Activated CD8-positive, alpha-beta T cell treated with anti-CD3 and anti-CD28 coated beads for 36 hours (primary cell): ENCODE measurements around the gene PIK3C2A. TPM values are rescaled to one million over a fixed set of nuclear protein-coding genes. Genes with fewer than 3 reads are reported as not detected.

Experiments
- ATAC-seq: fragments of 200-7000 bp; cut with Tn5 transposase; one replicate; pipeline ENCODE4 v1.10.0; 2021; ENCODE audit warnings: mild to moderate bottlenecking, moderate library complexity
- CTCF ChIA-PET: fragments of 350-600 bp; sonication (Branson Sonifier 250); formaldehyde crosslinking; loops from one replicate; lab custom pipeline; 2021; ENCODE audit warnings: antibody characterized with exemption; lab: Charles Lee
- POLR2A ChIA-PET: fragments of 350-600 bp; sonication (Branson Sonifier 250); formaldehyde crosslinking; loops from one replicate; lab custom pipeline; 2021; ENCODE audit warnings: antibody characterized with exemption; lab: Charles Lee
- DNase-seq: peaks from one replicate; pipeline ENCODE4 v3.0.0-alpha.2; 2020
- H3K27ac Mint-ChIP-seq: one replicate; pipeline ENCODE4 v1.8.0; 2021; ENCODE audit warnings: mild to moderate bottlenecking, mixed read lengths
- H3K27me3 Mint-ChIP-seq: one replicate; pipeline ENCODE4 v1.8.0; 2021; ENCODE audit warnings: mixed read lengths
- H3K36me3 Mint-ChIP-seq: one replicate; pipeline ENCODE4 v1.8.0; 2021; ENCODE audit warnings: low read depth, mixed read lengths
- H3K4me1 Mint-ChIP-seq: one replicate; pipeline ENCODE4 v1.8.0; 2021; ENCODE audit warnings: low read depth, mixed read lengths
- H3K4me3 Mint-ChIP-seq: one replicate; pipeline ENCODE4 v1.8.0; 2021; ENCODE audit warnings: mild to moderate bottlenecking, moderate library complexity, mixed read lengths
- H3K9me3 Mint-ChIP-seq: one replicate; pipeline ENCODE4 v1.8.0; 2021; ENCODE audit warnings: mixed read lengths
- intact Hi-C: fragments of 100-400 bp; cut with micrococcal nuclease; formaldehyde crosslinking; loops from one replicate; pipeline ENCODE4 v1.10.0; 2022
- total RNA-seq, 2 experiments: library from RNA; stranded (reverse); gene quantifications; one replicate each; pipeline ENCODE4 v1.2.3, GENCODE V29; 2021
- TF ChIP-seq, protein P1 (sequence below): fragments of 200-600 bp; IDR thresholded peaks from one replicate; pipeline ENCODE4 v1.8.0; 2022; ENCODE audit warnings: antibody characterized with exemption, mild to moderate bottlenecking

The PIK3C2A gene
- total RNA-seq, 2 experiments from 2014 or later = 24.1 to 29.3 TPM

DNA sequence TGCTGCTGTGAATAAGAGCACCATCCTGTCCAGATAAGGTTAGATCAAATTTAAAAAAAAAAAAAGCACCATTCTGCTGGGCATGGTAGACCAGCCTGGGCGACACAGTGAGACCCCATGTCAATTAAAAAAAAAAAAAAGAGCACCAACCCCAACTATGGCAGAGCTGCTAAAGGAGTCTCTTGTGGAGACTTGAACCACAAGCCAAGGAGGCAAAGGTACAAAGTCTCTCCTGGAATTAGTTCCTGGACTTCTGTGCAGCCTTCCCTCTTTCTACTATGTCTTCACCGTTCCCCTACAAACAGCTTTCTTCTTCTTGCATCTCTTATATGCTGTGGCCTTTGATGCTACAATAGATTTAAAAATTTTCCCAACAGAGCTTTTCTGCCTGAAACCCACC is 1.3 kb downstream of the PIK3C2A start:
- ChIA-PET CTCF (interaction anchor here (0.6 to 0.7 kb wide), 2 partner anchors 128 to 178 kb away, joined by 3 read pairs; no protein-coding TSS in a partner anchor), POLR2A (interaction anchor here (1.9 to 2.0 kb wide), 2 partner anchors 9 to 70 kb away, joined by 5 to 12 read pairs; partner anchors contain the start of gene NUCB2)
- no peaks in the 10 kb centered on the region for H3K27me3 Mint-ChIP-seq
- no peak for DNase-seq
- peaks cover 46% of the 10 kb centered on the region for H3K4me1 Mint-ChIP-seq
- ATAC-seq = no peak
- H3K27ac Mint-ChIP-seq = peak overlapping the region; percentile 28
- H3K9me3 Mint-ChIP-seq = no peaks in the 10 kb centered on the region
- peak overlapping the region; percentile 82 for H3K4me3 Mint-ChIP-seq
- peaks cover 9% of the 10 kb centered on the region for H3K36me3 Mint-ChIP-seq
- TF ChIP-seq, protein P1, sequence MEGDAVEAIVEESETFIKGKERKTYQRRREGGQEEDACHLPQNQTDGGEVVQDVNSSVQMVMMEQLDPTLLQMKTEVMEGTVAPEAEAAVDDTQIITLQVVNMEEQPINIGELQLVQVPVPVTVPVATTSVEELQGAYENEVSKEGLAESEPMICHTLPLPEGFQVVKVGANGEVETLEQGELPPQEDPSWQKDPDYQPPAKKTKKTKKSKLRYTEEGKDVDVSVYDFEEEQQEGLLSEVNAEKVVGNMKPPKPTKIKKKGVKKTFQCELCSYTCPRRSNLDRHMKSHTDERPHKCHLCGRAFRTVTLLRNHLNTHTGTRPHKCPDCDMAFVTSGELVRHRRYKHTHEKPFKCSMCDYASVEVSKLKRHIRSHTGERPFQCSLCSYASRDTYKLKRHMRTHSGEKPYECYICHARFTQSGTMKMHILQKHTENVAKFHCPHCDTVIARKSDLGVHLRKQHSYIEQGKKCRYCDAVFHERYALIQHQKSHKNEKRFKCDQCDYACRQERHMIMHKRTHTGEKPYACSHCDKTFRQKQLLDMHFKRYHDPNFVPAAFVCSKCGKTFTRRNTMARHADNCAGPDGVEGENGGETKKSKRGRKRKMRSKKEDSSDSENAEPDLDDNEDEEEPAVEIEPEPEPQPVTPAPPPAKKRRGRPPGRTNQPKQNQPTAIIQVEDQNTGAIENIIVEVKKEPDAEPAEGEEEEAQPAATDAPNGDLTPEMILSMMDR = no peak
- intact Hi-C loops = loop anchor here (10.0 kb wide), 1 partner anchor 122 kb away; no protein-coding TSS in a partner anchor

DNA sequence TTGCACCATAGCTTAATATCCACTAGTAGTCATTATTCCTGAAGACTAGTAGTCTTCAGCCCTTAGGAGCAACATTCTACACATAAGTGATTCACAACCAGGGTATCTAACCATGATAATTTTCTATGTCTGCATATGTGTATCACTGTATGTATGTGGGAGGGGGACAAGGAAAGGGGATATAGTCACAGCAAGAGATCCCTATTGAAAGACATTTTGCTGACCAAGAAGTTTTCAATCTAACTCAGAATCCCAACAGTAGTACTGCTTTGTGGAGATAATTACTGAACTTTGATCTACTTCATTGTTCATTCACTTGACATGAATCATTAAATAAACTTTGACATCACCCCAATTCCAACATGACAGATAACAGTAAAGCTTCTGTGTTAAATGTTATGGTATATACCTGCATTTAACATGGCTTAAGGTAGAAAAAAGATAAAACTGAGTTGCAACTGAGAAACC is 10.3 kb downstream of the PIK3C2A start:
- H3K27me3 Mint-ChIP-seq = no peaks in the 10 kb centered on the region
- ChIA-PET POLR2A (interaction anchor here (1.8 kb wide), 1 partner anchor 10 kb away, joined by 5 read pairs; the partner anchor contains the start of gene PIK3C2A), CTCF (no interaction called here)
- H3K4me1 Mint-ChIP-seq = peaks cover 12% of the 10 kb centered on the region
- H3K9me3 Mint-ChIP-seq = no peaks in the 10 kb centered on the region
- H3K27ac Mint-ChIP-seq = no peak overlapping the region
- ATAC-seq (no peak), DNase-seq (no peak)
- TF ChIP-seq, protein P1 = no peak
- H3K4me3 Mint-ChIP-seq = no peak overlapping the region
- peaks cover 27% of the 10 kb centered on the region for H3K36me3 Mint-ChIP-seq
- intact Hi-C loops = no loop called here

DNA sequence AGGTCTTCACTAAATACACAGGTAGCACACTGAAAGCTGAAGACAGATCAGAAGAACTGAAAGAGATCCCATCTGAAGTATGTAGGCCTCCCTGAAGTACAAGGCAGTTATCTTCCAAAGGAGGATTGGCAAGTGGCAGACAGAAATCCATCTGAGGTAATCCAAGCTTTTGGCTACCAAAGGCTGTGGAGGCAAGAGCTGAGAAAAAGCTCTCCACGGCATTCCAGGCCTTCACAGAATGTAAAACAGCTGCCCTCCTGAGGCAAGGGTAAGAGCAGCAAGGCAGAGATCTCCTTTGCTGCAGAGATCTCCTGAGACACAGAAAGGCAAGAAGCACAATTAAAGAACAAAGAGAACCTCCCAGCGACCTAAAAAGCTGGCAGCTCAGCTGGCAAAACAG is 19.1 kb downstream of the PIK3C2A start:
- no peaks in the 10 kb centered on the region for H3K9me3 Mint-ChIP-seq
- H3K4me3 Mint-ChIP-seq = no peak overlapping the region
- no peaks in the 10 kb centered on the region for H3K27me3 Mint-ChIP-seq
- CTCF ChIA-PET = no interaction called here
- intact Hi-C loops = no loop called here
- POLR2A ChIA-PET = interaction anchor here (0.6 kb wide), 1 partner anchor 175 kb away, joined by 6 read pairs; no protein-coding TSS in a partner anchor
- peaks cover 21% of the 10 kb centered on the region for H3K4me1 Mint-ChIP-seq
- TF ChIP-seq, protein P1 = no peak
- DNase-seq (no peak), ATAC-seq (no peak)
- no peak overlapping the region for H3K27ac Mint-ChIP-seq
- peaks cover 19% of the 10 kb centered on the region for H3K36me3 Mint-ChIP-seq

DNA sequence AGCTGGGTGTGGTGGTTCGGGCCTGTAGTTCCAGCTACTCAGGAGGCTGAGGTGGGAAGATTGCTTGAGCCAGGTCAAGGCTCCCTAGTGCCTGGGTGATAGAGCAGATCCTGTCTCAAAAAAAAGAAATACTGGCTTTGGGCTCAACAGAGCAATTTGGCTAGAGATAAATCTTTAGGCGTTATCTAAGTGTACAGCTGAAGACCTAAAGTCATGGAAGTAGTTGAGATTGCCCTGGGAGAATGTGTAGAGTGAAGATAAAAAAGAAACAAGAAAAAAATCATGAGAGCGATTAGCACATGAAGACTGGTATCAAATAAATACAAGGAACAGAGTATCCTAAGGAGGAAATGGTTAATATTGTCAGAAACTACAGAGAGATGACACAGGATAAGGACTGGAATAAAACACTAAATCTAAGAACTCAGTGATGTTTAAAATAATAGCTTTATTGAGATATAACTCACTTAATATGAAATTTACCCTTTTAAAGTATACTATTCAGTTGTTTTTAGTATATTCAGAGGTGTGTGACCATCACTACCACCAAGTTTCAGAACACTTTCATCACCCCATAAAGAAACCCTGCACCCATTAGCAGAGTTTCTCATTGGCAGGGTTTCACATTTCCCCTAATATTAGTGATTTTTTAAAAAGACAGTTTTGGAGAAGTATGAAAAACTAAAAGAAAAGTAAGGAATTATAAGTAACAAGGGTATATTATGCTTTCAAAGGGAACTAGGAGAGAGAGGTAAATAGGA is 20.7 kb downstream of the PIK3C2A start:
- intact Hi-C loops = no loop called here
- Mint-ChIP-seq H3K4me3 (no peak overlapping the region), H3K36me3 (peaks cover 13% of the 10 kb centered on the region), H3K4me1 (peaks cover 21% of the 10 kb centered on the region), H3K27me3 (no peaks in the 10 kb centered on the region), H3K9me3 (no peaks in the 10 kb centered on the region), H3K27ac (no peak overlapping the region)
- ATAC-seq (no peak), DNase-seq (no peak)
- CTCF ChIA-PET = interaction anchor here (1.0 to 1.1 kb wide), 2 partner anchors 43 to 77 kb away, joined by 3 read pairs; no protein-coding TSS in a partner anchor
- TF ChIP-seq, protein P1 = no peak
- POLR2A ChIA-PET = interaction anchor here (1.1 kb wide), 1 partner anchor 206 kb away, joined by 3 read pairs; no protein-coding TSS in a partner anchor

DNA sequence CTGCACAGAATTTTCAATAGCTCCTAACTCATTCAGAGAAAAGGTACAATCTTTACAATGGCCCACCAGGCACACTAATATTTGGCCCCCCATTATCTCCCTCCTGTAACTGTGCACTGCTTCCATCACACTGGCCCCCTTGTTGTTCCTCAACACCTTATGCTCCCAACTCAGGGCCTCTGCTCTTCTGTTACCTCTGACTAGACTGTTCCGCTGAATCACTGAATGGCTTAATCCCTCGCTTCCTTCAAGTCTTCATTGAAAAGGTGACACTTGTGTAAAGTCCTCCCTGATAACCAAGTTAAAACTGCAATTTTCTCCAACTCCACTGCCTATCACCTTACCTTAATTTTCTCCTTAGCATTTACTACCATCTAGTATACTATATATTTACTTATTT is 21.8 kb downstream of the PIK3C2A start:
- CTCF ChIA-PET = no interaction called here
- TF ChIP-seq, protein P1 = no peak
- Mint-ChIP-seq H3K27me3 (no peaks in the 10 kb centered on the region), H3K9me3 (no peaks in the 10 kb centered on the region), H3K4me1 (peaks cover 17% of the 10 kb centered on the region), H3K36me3 (peaks cover 6% of the 10 kb centered on the region), H3K27ac (no peak overlapping the region), H3K4me3 (no peak overlapping the region)
- POLR2A ChIA-PET = no interaction called here
- no peak for DNase-seq
- ATAC-seq = no peak
- intact Hi-C loops = no loop called here
